SH-SY5Y (cell line): ENCODE data around the gene FAT1.

Source experiments
- GATA2 ChIP-seq: IDR thresholded peaks from 2 replicates; pipeline ENCODE4 v1.6.1; 2011; ENCODE audit warnings: mild to moderate bottlenecking, low read depth, low read length
- GATA3 ChIP-seq: IDR thresholded peaks from 2 replicates; pipeline ENCODE4 v1.6.1; 2011; ENCODE audit warnings: low read depth, mild to moderate bottlenecking, low read length, moderate library complexity

The FAT1 gene

GRCh38 chr4:186592445-186592844, 131.2 kb downstream of the FAT1 start:
- TF ChIP-seq GATA3 = no peak
- no peak for TF ChIP-seq GATA2

GRCh38 chr4:186591651-186592050, 132.0 kb downstream of the FAT1 start:
- TF ChIP-seq GATA3 (no peak), GATA2 (no peak)

GRCh38 chr4:186588503-186588902, 135.2 kb downstream of the FAT1 start:
- TF ChIP-seq GATA3 (no peak), GATA2 (no peak)

- no peak for TF ChIP-seq GATA2
These were observed 136.1 kb downstream of the FAT1 start for GRCh38 chr4:186587416-186588018.

GRCh38 chr4:186586205-186586604, 137.5 kb downstream of the FAT1 start:
- TF ChIP-seq GATA2 = no peak
- TF ChIP-seq GATA3 = no peak

GRCh38 chr4:186584912-186585311, 138.7 kb downstream of the FAT1 start:
- no peak for TF ChIP-seq GATA3
- no peak for TF ChIP-seq GATA2

GRCh38 chr4:186581421-186581820, 142.2 kb downstream of the FAT1 start:
- TF ChIP-seq GATA3 (no peak), GATA2 (no peak)

- TF ChIP-seq GATA3 = no peak
- no peak for TF ChIP-seq GATA2
These were observed 143.0 kb downstream of the FAT1 start for GRCh38 chr4:186580669-186581068.

- TF ChIP-seq GATA3 = no peak
- no peak for TF ChIP-seq GATA2
These were observed 153.3 kb downstream of the FAT1 start for GRCh38 chr4:186570193-186570996.

GRCh38 chr4:186569533-186570192, 154.0 kb downstream of the FAT1 start:
- TF ChIP-seq GATA2 = no peak
- TF ChIP-seq GATA3 = no peak

- no peak for TF ChIP-seq GATA2
- TF ChIP-seq GATA3 = no peak
These were observed 157.6 kb downstream of the FAT1 start for GRCh38 chr4:186566068-186566467.

- TF ChIP-seq GATA3 = no peak
- no peak for TF ChIP-seq GATA2
These were observed 159.9 kb downstream of the FAT1 start for GRCh38 chr4:186563761-186564160.

- TF ChIP-seq GATA3 (no peak), GATA2 (no peak)
These were observed 161.9 kb downstream of the FAT1 start for GRCh38 chr4:186561748-186562147.

- TF ChIP-seq GATA2 (no peak), GATA3 (no peak)
These were observed 163.0 kb downstream of the FAT1 start for GRCh38 chr4:186560647-186561046.

- TF ChIP-seq GATA2 = no peak
- TF ChIP-seq GATA3 = no peak
These were observed 166.2 kb downstream of the FAT1 start for GRCh38 chr4:186557486-186557885.
